Activated CD8-positive, alpha-beta memory T cell treated with anti-CD3 and anti-CD28 coated beads for 4 hours (primary cell): ENCODE results near the gene PLIN1.

Experiments used
- DNase-seq, 2 donors: peaks; one replicate each; pipeline ENCODE4 v3.0.0-alpha.2; 2020; ENCODE audit warnings: low read depth in 2 of 2

Gene PLIN1

GRCh38 chr15:89654301-89654761 is 24.8 kb downstream of the PLIN1 start:
- DNase-seq, result no peak

- no peak for DNase-seq
Measured at GRCh38 chr15:89653578-89653977, 25.6 kb downstream of the PLIN1 start.

- no peak for DNase-seq
Measured at GRCh38 chr15:89652666-89653065, 26.5 kb downstream of the PLIN1 start.

GRCh38 chr15:89652131-89652530 is 27.0 kb downstream of the PLIN1 start:
- no peak for DNase-seq

- no peak for DNase-seq
Measured at GRCh38 chr15:89649716-89650115, 29.5 kb downstream of the PLIN1 start.

- no peak for DNase-seq
Measured at GRCh38 chr15:89649013-89649625, 30.0 kb downstream of the PLIN1 start.

GRCh38 chr15:89648106-89649012 is 30.8 kb downstream of the PLIN1 start:
- DNase-seq, result no peak

- peak; percentile 10 to 11 for DNase-seq
Measured at GRCh38 chr15:89647191-89647851, 31.8 kb downstream of the PLIN1 start.

GRCh38 chr15:89646416-89647141 is 32.6 kb downstream of the PLIN1 start:
- DNase-seq, result no peak

GRCh38 chr15:89645680-89646079 is 33.5 kb downstream of the PLIN1 start:
- DNase-seq, result no peak

- no peak for DNase-seq
Measured at GRCh38 chr15:89642106-89642505, 37.1 kb downstream of the PLIN1 start.

- no peak for DNase-seq
Measured at GRCh38 chr15:89641053-89641452, 38.1 kb downstream of the PLIN1 start.

GRCh38 chr15:89640245-89640644 is 38.9 kb downstream of the PLIN1 start:
- DNase-seq, result no peak

- DNase-seq, result no peak
Measured at GRCh38 chr15:89633585-89633984, 45.6 kb downstream of the PLIN1 start.

GRCh38 chr15:89632563-89633430 is 46.4 kb downstream of the PLIN1 start:
- DNase-seq, result no peak

- no peak for DNase-seq
Measured at GRCh38 chr15:89631902-89632264, 47.3 kb downstream of the PLIN1 start.

- no peak for DNase-seq
Measured at GRCh38 chr15:89630974-89631901, 47.9 kb downstream of the PLIN1 start.

GRCh38 chr15:89630260-89630659 is 48.9 kb downstream of the PLIN1 start:
- no peak for DNase-seq

GRCh38 chr15:89629829-89630228 is 49.3 kb downstream of the PLIN1 start:
- no peak for DNase-seq
